Skin epidermis (tissue), 12 donors: ENCODE measurements around the gene ATP12A.

Source experiments
- H3K27ac ChIP-seq, 21 experiments: fragments of 200-600 bp; sonication (generic) in 11 of 21; one replicate each; pipeline ENCODE4 v1.5.0; 2020; ENCODE audit warnings: mild to moderate bottlenecking in 3 of 21, inconsistent platforms in 2 of 21, moderate library complexity in 2 of 21
- H3K4me3 ChIP-seq, 7 experiments: fragments of 200-600 bp; sonication (generic) in 2 of 7; one replicate each; pipeline ENCODE4 v1.5.0; 2020; ENCODE audit warnings: inconsistent platforms in 2 of 7, mild to moderate bottlenecking in 2 of 7, moderate library complexity in 1 of 7

Gene ATP12A

GRCh38 chr13:24662195-24663088 lies 17.8 kb upstream of the ATP12A start:
- Histone ChIP-seq H3K4me3 (no peak overlapping the region), H3K27ac (no peak overlapping the region)

- Histone ChIP-seq H3K4me3 (no peak overlapping the region), H3K27ac (no peak overlapping the region)
Measured at GRCh38 chr13:24663089-24663395, 17.2 kb upstream of the ATP12A start.

- Histone ChIP-seq H3K4me3 (no peak overlapping the region), H3K27ac (no peak overlapping the region)
Measured at GRCh38 chr13:24663586-24663985, 16.6 kb upstream of the ATP12A start.

- Histone ChIP-seq H3K27ac (peak overlapping the region in 2 of 21 experiments; percentile 6 to 50), H3K4me3 (no peak overlapping the region)
Measured at GRCh38 chr13:24664726-24665409, 15.3 kb upstream of the ATP12A start.

GRCh38 chr13:24668511-24668910 lies 11.7 kb upstream of the ATP12A start:
- H3K4me3 ChIP-seq: no peak overlapping the region

GRCh38 chr13:24668955-24669582 lies 11.1 kb upstream of the ATP12A start:
- H3K4me3 ChIP-seq: no peak overlapping the region
- peak overlapping the region in 4 of 21 experiments; percentile 31 to 73 (median 42) for H3K27ac ChIP-seq

More at GRCh38 chr13:24668511-24668910, 11.7 kb upstream of the ATP12A start:
- H3K27ac ChIP-seq: no peak overlapping the region

GRCh38 chr13:24670174-24670573 lies 10.0 kb upstream of the ATP12A start:
- Histone ChIP-seq H3K4me3 (no peak overlapping the region), H3K27ac (peak overlapping the region in 4 of 21 experiments; percentile 9 to 73 (median 64))

GRCh38 chr13:24670961-24671381 lies 9.2 kb upstream of the ATP12A start:
- H3K27ac ChIP-seq: peak overlapping the region in 12 of 21 experiments; percentile 9 to 73 (median 60)
- no peak overlapping the region for H3K4me3 ChIP-seq

- no peak overlapping the region for H3K4me3 ChIP-seq
Measured at GRCh38 chr13:24671386-24672113, 8.7 kb upstream of the ATP12A start.

GRCh38 chr13:24672141-24673132 lies 7.8 kb upstream of the ATP12A start:
- Histone ChIP-seq H3K27ac (peak overlapping the region in 5 of 21 experiments; percentile 40 to 73 (median 56)), H3K4me3 (no peak overlapping the region)

More at GRCh38 chr13:24671386-24672113, 8.7 kb upstream of the ATP12A start:
- peak overlapping the region in 14 of 21 experiments; percentile 2 to 77 (median 65) for H3K27ac ChIP-seq

- H3K4me3 ChIP-seq: no peak overlapping the region
Measured at GRCh38 chr13:24675806-24676570, 4.2 kb upstream of the ATP12A start.

GRCh38 chr13:24678151-24678550 lies 2.1 kb upstream of the ATP12A start:
- H3K4me3 ChIP-seq: no peak overlapping the region

More at GRCh38 chr13:24675806-24676570, 4.2 kb upstream of the ATP12A start:
- H3K27ac ChIP-seq: no peak overlapping the region

GRCh38 chr13:24679686-24680085 lies 522 bp upstream of the ATP12A start:
- H3K4me3 ChIP-seq: no peak overlapping the region
- H3K27ac ChIP-seq: no peak overlapping the region

More at GRCh38 chr13:24678151-24678550, 2.1 kb upstream of the ATP12A start:
- H3K27ac ChIP-seq: no peak overlapping the region

- peak overlapping the region in 1 of 21 experiments; percentile 0 for H3K27ac ChIP-seq
- H3K4me3 ChIP-seq: peak overlapping the region in 6 of 7 experiments; percentile 10 to 47 (median 34)
Measured at GRCh38 chr13:24680921-24681604, 855 bp downstream of the ATP12A start.

GRCh38 chr13:24681930-24682329 lies 1.7 kb downstream of the ATP12A start:
- H3K4me3 ChIP-seq: no peak overlapping the region
- H3K27ac ChIP-seq: no peak overlapping the region

- H3K4me3 ChIP-seq: no peak overlapping the region
Measured at GRCh38 chr13:24682353-24682752, 2.1 kb downstream of the ATP12A start.

GRCh38 chr13:24683351-24683750 lies 3.1 kb downstream of the ATP12A start:
- Histone ChIP-seq H3K27ac (no peak overlapping the region), H3K4me3 (no peak overlapping the region)

More at GRCh38 chr13:24682353-24682752, 2.1 kb downstream of the ATP12A start:
- no peak overlapping the region for H3K27ac ChIP-seq
